H9 (cell line): ENCODE measurements around the gene CABLES1. TPM values are rescaled to one million over a fixed set of nuclear protein-coding genes. Genes with fewer than 3 reads are reported as not detected.

Source experiments
- DNase-seq: peaks from one replicate; pipeline ENCODE4 v3.0.0-alpha.2; 2017
- H2AFZ ChIP-seq: one replicate; pipeline ENCODE4 v1.6.1; 2013; ENCODE audit warnings: mild to moderate bottlenecking, low read length, control low read depth, moderate library complexity
- H2AK5ac ChIP-seq: 2 replicates; pipeline ENCODE4 v1.6.1; 2013; ENCODE audit warnings: low read length, control low read depth, mixed read lengths; ENCODE audit not compliant: insufficient read length
- H2BK120ac ChIP-seq: one replicate; pipeline ENCODE4 v1.6.1; 2013; ENCODE audit warnings: low read depth, mild to moderate bottlenecking, low read length, control low read depth, inconsistent platforms; ENCODE audit not compliant: poor library complexity, severe bottlenecking
- H2BK12ac ChIP-seq: 2 replicates; pipeline ENCODE4 v1.6.1; 2013; ENCODE audit warnings: low read length, control low read depth, mixed read lengths, low read depth; ENCODE audit not compliant: insufficient read length
- H2BK15ac ChIP-seq: 2 replicates; pipeline ENCODE4 v1.6.1; 2013; ENCODE audit warnings: low read depth, low read length, control low read depth
- H2BK20ac ChIP-seq: one replicate; pipeline ENCODE4 v1.6.1; 2013; ENCODE audit warnings: low read depth, mild to moderate bottlenecking, low read length, control low read depth, inconsistent platforms; ENCODE audit not compliant: poor library complexity, severe bottlenecking
- H2BK5ac ChIP-seq: 2 replicates; pipeline ENCODE4 v1.6.1; 2013; ENCODE audit warnings: low read length, control low read depth, mixed read lengths; ENCODE audit not compliant: insufficient read length
- H3K14ac ChIP-seq: 2 replicates; pipeline ENCODE4 v1.6.1; 2013; ENCODE audit warnings: low read length, control low read depth; ENCODE audit not compliant: insufficient read depth
- H3K18ac ChIP-seq: 2 replicates; pipeline ENCODE4 v1.6.1; 2013; ENCODE audit warnings: low read depth, mild to moderate bottlenecking, mixed read lengths, low read length, control low read depth; ENCODE audit not compliant: insufficient read length
- H3K23ac ChIP-seq: 2 replicates; pipeline ENCODE4 v1.6.1; 2013; ENCODE audit warnings: low read length, control low read depth, mixed read lengths, low read depth; ENCODE audit not compliant: insufficient read length
- H3K23me2 ChIP-seq: 2 replicates; pipeline ENCODE4 v1.6.1; 2013; ENCODE audit warnings: low read depth, mild to moderate bottlenecking, mixed read lengths, low read length, control low read depth; ENCODE audit not compliant: insufficient read length, poor library complexity, severe bottlenecking
- H3K27ac ChIP-seq: 2 replicates; pipeline ENCODE4 v1.5.1; 2013; ENCODE audit warnings: low read length, control low read depth, mixed read lengths, low read depth; ENCODE audit not compliant: insufficient read length
- H3K27me3 ChIP-seq: 2 replicates; pipeline ENCODE4 v1.6.1; 2013; ENCODE audit warnings: low read length, control low read depth, inconsistent platforms; ENCODE audit not compliant: insufficient read depth
- H3K4ac ChIP-seq: 2 replicates; pipeline ENCODE4 v1.6.1; 2013; ENCODE audit warnings: low read depth, mild to moderate bottlenecking, control low read depth, inconsistent platforms, low read length, moderate library complexity
- H3K4me1 ChIP-seq: 2 replicates; pipeline ENCODE4 v1.6.1; 2013; ENCODE audit warnings: low read length, control low read depth, inconsistent platforms; ENCODE audit not compliant: insufficient read depth
- H3K4me2 ChIP-seq: 2 replicates; pipeline ENCODE4 v1.6.1; 2013; ENCODE audit warnings: low read length, control low read depth, mixed read lengths; ENCODE audit not compliant: insufficient read length, insufficient read depth
- H3K56ac ChIP-seq: 2 replicates; pipeline ENCODE4 v1.6.1; 2013; ENCODE audit warnings: low read depth, mild to moderate bottlenecking, mixed read lengths, low read length, control low read depth; ENCODE audit not compliant: insufficient read length
- H3K79me1 ChIP-seq: 2 replicates; pipeline ENCODE4 v1.6.1; 2013; ENCODE audit warnings: low read depth, mild to moderate bottlenecking, moderate library complexity, low read length, control low read depth, inconsistent platforms; ENCODE audit not compliant: insufficient read depth, poor library complexity, severe bottlenecking
- H3K79me2 ChIP-seq: 2 replicates; pipeline ENCODE4 v1.6.1; 2013; ENCODE audit warnings: low read length, control low read depth, inconsistent platforms; ENCODE audit not compliant: insufficient read depth
- H3K9ac ChIP-seq: 2 replicates; pipeline ENCODE4 v1.6.1; 2013; ENCODE audit warnings: low read length, control low read depth, mixed read lengths; ENCODE audit not compliant: insufficient read length; ENCODE audit errors: extremely low read depth
- H3K9me3 ChIP-seq: one replicate; pipeline ENCODE4 v1.6.1; 2013; ENCODE audit warnings: low read depth, low read length, inconsistent platforms; ENCODE audit not compliant: control insufficient read depth
- H3T11ph ChIP-seq: one replicate; pipeline ENCODE4 v1.6.1; 2013; ENCODE audit warnings: mild to moderate bottlenecking, low read length, control low read depth, inconsistent platforms
- H4K20me1 ChIP-seq: one replicate; pipeline ENCODE4 v1.6.1; 2013; ENCODE audit not compliant: control insufficient read depth, insufficient read length, insufficient read depth
- H4K5ac ChIP-seq: 2 replicates; pipeline ENCODE4 v1.6.1; 2013; ENCODE audit warnings: low read depth, mild to moderate bottlenecking, mixed read lengths, low read length, control low read depth; ENCODE audit not compliant: insufficient read length
- H4K8ac ChIP-seq: replicated peaks from 2 replicates; pipeline ENCODE4 v1.6.1; 2013; ENCODE audit warnings: low read length, control low read depth, mixed read lengths, low read depth; ENCODE audit not compliant: insufficient read length
- H4K91ac ChIP-seq: 2 replicates; pipeline ENCODE4 v1.6.1; 2013; ENCODE audit warnings: low read depth, mild to moderate bottlenecking, moderate library complexity, mixed read lengths, low read length, control low read depth; ENCODE audit not compliant: insufficient read length
- H3K27ac Mint-ChIP-seq, 3 experiments: 2 replicates in 2 of 3; 3 replicates in 1 of 3; pipeline ENCODE4 v1.8.0; 2020 to 2021; ENCODE audit warnings: mixed read lengths in 3 of 3, mild to moderate bottlenecking in 1 of 3, moderate library complexity in 1 of 3
- H3K27me3 Mint-ChIP-seq: 2 replicates; pipeline ENCODE4 v1.8.0; 2021; ENCODE audit warnings: low read depth, mild to moderate bottlenecking, moderate library complexity, mixed read lengths
- H3K36me3 Mint-ChIP-seq, 3 experiments: 2 replicates in 2 of 3; 3 replicates in 1 of 3; pipeline ENCODE4 v1.8.0; 2020 to 2021; ENCODE audit warnings: low read depth in 3 of 3, mixed read lengths in 3 of 3; ENCODE audit not compliant: insufficient read depth in 1 of 3
- H3K4me1 Mint-ChIP-seq, 2 experiments: 2 replicates each; pipeline ENCODE4 v1.8.0; 2020; ENCODE audit warnings: mixed read lengths in 2 of 2
- H3K4me3 Mint-ChIP-seq, 2 experiments: 2 replicates in 1 of 2; 3 replicates in 1 of 2; pipeline ENCODE4 v1.8.0; 2020 to 2021; ENCODE audit warnings: mild to moderate bottlenecking in 2 of 2, mixed read lengths in 2 of 2, moderate library complexity in 1 of 2
- H3K9me3 Mint-ChIP-seq, 2 experiments: 2 replicates in 1 of 2; 3 replicates in 1 of 2; pipeline ENCODE4 v1.8.0; 2020; ENCODE audit warnings: mild to moderate bottlenecking in 2 of 2, mixed read lengths in 2 of 2, moderate library complexity in 1 of 2
- CTCF ChIP-seq: fragments of 200-600 bp; sonication (generic); conservative IDR thresholded peaks from 3 replicates; pipeline ENCODE4 v1.8.0; 2021; ENCODE audit warnings: antibody characterized with exemption, mild to moderate bottlenecking
- WGBS: extraction: QIAGEN DNeasy Blood & Tissue Kit; methylation state at CpG from one replicate; pipeline ENCODE4 v1.1.7; 2013; ENCODE audit warnings: missing lambda C conversion rate, low lambda C conversion rate, mixed read lengths; ENCODE audit not compliant: insufficient read length; ENCODE audit errors: extremely low coverage; 5-methylcytosine and 5-hydroxymethylcytosine counted together
- total RNA-seq: library from RNA; stranded (reverse); gene quantifications from 2 replicates; pipeline ENCODE4 v1.2.1, GENCODE V29; 2021

The CABLES1 gene
- total RNA-seq, 1 experiment from 2014 or later = 27.1 TPM

DNA sequence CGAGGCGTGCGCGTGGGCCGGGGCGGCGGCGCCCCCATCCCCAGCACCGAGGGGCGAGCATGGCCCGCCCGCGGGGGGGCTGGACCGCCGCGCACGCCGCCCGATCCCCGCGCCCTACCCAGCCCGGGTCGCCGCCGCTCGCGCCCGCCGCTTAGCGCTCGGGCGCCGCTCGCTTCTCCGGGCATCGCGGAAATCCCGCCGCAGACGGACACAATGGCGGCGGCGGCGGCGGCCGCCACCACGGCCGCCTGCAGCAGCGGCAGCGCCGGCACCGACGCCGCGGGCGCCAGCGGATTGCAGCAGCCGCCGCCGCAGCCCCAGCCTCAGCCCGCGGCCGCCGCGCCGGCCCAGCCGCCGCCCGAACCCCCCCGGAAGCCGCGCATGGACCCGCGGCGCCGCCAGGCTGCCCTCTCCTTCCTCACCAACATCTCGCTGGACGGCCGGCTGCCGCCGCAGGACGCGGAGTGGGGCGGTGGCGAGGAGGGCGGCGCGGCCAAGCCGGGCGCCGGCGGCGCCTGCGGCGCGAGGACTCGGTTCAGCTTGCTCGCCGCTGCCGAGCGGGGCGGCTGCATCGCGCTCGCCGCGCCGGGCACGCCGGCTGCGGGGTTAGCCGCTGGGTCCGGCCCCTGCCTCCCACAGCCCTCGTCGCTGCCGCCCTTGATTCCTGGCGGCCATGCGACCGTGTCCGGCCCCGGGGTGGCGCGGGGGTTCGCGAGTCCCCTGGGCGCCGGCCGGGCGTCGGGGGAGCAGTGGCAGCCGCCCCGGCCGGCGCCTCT is 453 bp downstream of the CABLES1 start:
- no peak overlapping the region for H4K5ac ChIP-seq
- H2BK20ac ChIP-seq = no peak overlapping the region
- H3K4ac ChIP-seq = no peak overlapping the region
- peak overlapping the region; percentile 94 for H3K4me2 ChIP-seq
- peak overlapping the region; percentile 85 for H3K14ac ChIP-seq
- Mint-ChIP-seq H3K4me3 (peak overlapping the region; percentile 71 to 85; a peak in 4 of 5 replicates), H3K9me3 (no peaks in the 10 kb centered on the region), H3K36me3 (peaks cover 4 to 21% (median 16%) of the 10 kb centered on the region in 3 experiments; a peak in 6 of 7 replicates), H3K27ac (no peak overlapping the region), H3K4me1 (peaks cover 55 to 59% of the 10 kb centered on the region in 2 experiments), H3K27me3 (no peaks in the 10 kb centered on the region; the same call in 1 of the 2 replicates)
- no peaks in the 10 kb centered on the region for H4K20me1 ChIP-seq
- peaks cover 31% of the 10 kb centered on the region for H3K23me2 ChIP-seq
- no peak overlapping the region for H2BK15ac ChIP-seq
- H3K79me2 ChIP-seq = peaks cover 20% of the 10 kb centered on the region; the same call in 1 of the 2 replicates
- DNase-seq = no peak
- H2BK120ac ChIP-seq = no peak overlapping the region
- no CpG with 5 or more reads among the region's 134 CpGs for WGBS
- H2AK5ac ChIP-seq = no peak overlapping the region
- TF ChIP-seq CTCF = no peak
- H2BK12ac ChIP-seq = no peak overlapping the region
- no peak overlapping the region for H2BK5ac ChIP-seq
- H4K8ac ChIP-seq = no peak overlapping the region
- no peaks in the 10 kb centered on the region for H3K79me1 ChIP-seq
- no peak overlapping the region for H3K23ac ChIP-seq
- H3K27ac ChIP-seq = no peak overlapping the region
- no peak overlapping the region for H3K56ac ChIP-seq
- no peaks in the 10 kb centered on the region; the same call in 1 of the 2 replicates for H3K4me1 ChIP-seq
- H3K18ac ChIP-seq = peak overlapping the region; percentile 81
- H2AFZ ChIP-seq = no peak overlapping the region
- no peak overlapping the region for H4K91ac ChIP-seq
- H3T11ph ChIP-seq = no peak overlapping the region
- no peaks in the 10 kb centered on the region for H3K9me3 ChIP-seq
- H3K9ac ChIP-seq = peak overlapping the region; percentile 72
- H3K27me3 ChIP-seq = no peaks in the 10 kb centered on the region
